HepG2 (cell line): Measurements from ENCODE around the gene GFER. TPM values are rescaled to one million over a fixed set of nuclear protein-coding genes. Genes with fewer than 3 reads are reported as not detected.

Experiments used
- DMAP1 ChIP-seq: IDR thresholded peaks from 2 replicates; pipeline ENCODE4 v1.6.1; 2016
- ELF1 ChIP-seq: sonication (generic); formaldehyde crosslinking; IDR thresholded peaks from 2 replicates; pipeline ENCODE4 v1.4.0; 2020; ENCODE audit warnings: missing genetic modification reagents
- ELF4 ChIP-seq: sonication (generic); formaldehyde crosslinking; IDR thresholded peaks from 2 replicates; pipeline ENCODE4 v1.5.0; 2020; ENCODE audit warnings: missing genetic modification reagents, mild to moderate bottlenecking, moderate library complexity, borderline replicate concordance
- ERF ChIP-seq: IDR thresholded peaks from 2 replicates; pipeline ENCODE4 v1.6.1; 2018; ENCODE audit warnings: missing biosample characterization, missing genetic modification reagents
- FOXO1 ChIP-seq: sonication (generic); formaldehyde crosslinking; IDR thresholded peaks from 2 replicates; pipeline ENCODE4 v1.4.0; 2020; ENCODE audit warnings: missing genetic modification reagents
- HNRNPL ChIP-seq: fragments of 200-400 bp; formaldehyde crosslinking; IDR thresholded peaks from 2 replicates; pipeline ENCODE4 v1.6.1; 2017; ENCODE audit warnings: mild to moderate bottlenecking, low read depth, low read length
- HOXA3 ChIP-seq: sonication (generic); formaldehyde crosslinking; IDR thresholded peaks from 2 replicates; pipeline ENCODE4 v1.5.0; 2020; ENCODE audit warnings: missing genetic modification reagents
- LCORL ChIP-seq, 2 experiments: fragments of 450-650 bp in 1 of 2; sonication (generic) in 1 of 2; formaldehyde crosslinking in 1 of 2; IDR thresholded peaks; 2 replicates each; pipeline versions ENCODE4 v1.5.0 to v1.6.1; 2017 to 2020; ENCODE audit warnings: antibody characterized with exemption in 1 of 2, missing genetic modification reagents in 1 of 2
- MATR3 ChIP-seq: sonication (generic); formaldehyde crosslinking; IDR thresholded peaks from 2 replicates; pipeline ENCODE4 v1.4.0; 2020; ENCODE audit warnings: missing genetic modification reagents
- MTF2 ChIP-seq: sonication (generic); formaldehyde crosslinking; IDR thresholded peaks from 2 replicates; pipeline ENCODE4 v1.5.0; 2020; ENCODE audit warnings: missing genetic modification reagents, borderline replicate concordance
- NR3C1 ChIP-seq: sonication (generic); formaldehyde crosslinking; IDR thresholded peaks from 2 replicates; pipeline ENCODE4 v1.4.0; 2020; ENCODE audit warnings: missing genetic modification reagents
- PAF1 ChIP-seq: IDR thresholded peaks from 2 replicates; pipeline ENCODE4 v1.6.1; 2016; ENCODE audit warnings: missing genetic modification reagents, missing compliant biosample characterization
- REPIN1 ChIP-seq: sonication (generic); formaldehyde crosslinking; IDR thresholded peaks from 2 replicates; pipeline ENCODE4 v1.8.0; 2022; ENCODE audit warnings: missing genetic modification reagents, low read depth, mild to moderate bottlenecking, borderline replicate concordance
- SIN3A ChIP-seq: IDR thresholded peaks from 2 replicates; pipeline ENCODE4 v1.6.1; 2011; ENCODE audit warnings: low read depth, mild to moderate bottlenecking, control low read depth, low read length, borderline replicate concordance
- SMAD3 ChIP-seq: sonication (generic); formaldehyde crosslinking; IDR thresholded peaks from 2 replicates; pipeline ENCODE4 v1.4.0; 2020; ENCODE audit warnings: missing genetic modification reagents
- SP4 ChIP-seq: sonication (generic); formaldehyde crosslinking; IDR thresholded peaks from 2 replicates; pipeline ENCODE4 v1.8.1; 2023; ENCODE audit warnings: mild to moderate bottlenecking, missing genetic modification reagents
- ZBTB7B ChIP-seq: sonication (generic); formaldehyde crosslinking; IDR thresholded peaks from 2 replicates; pipeline ENCODE4 v1.4.0; 2020; ENCODE audit warnings: missing genetic modification reagents
- ZFAT ChIP-seq: sonication (generic); formaldehyde crosslinking; conservative IDR thresholded peaks from 2 replicates; pipeline ENCODE4 v1.8.1; 2023; ENCODE audit warnings: missing genetic modification reagents, inconsistent platforms
- ZFX ChIP-seq: sonication (generic); formaldehyde crosslinking; IDR thresholded peaks from 2 replicates; pipeline ENCODE4 v1.4.0; 2020; ENCODE audit warnings: mild to moderate bottlenecking, low read depth, missing genetic modification reagents, moderate library complexity
- ZNF101 ChIP-seq: sonication (generic); formaldehyde crosslinking; IDR thresholded peaks from 2 replicates; pipeline ENCODE4 v1.4.0; 2020; ENCODE audit warnings: mild to moderate bottlenecking, low read depth, missing genetic modification reagents, borderline replicate concordance
- ZNF382 ChIP-seq: sonication (generic); formaldehyde crosslinking; IDR thresholded peaks from 2 replicates; pipeline ENCODE4 v1.5.0; 2020; ENCODE audit warnings: missing genetic modification reagents, mild to moderate bottlenecking, borderline replicate concordance
- ZNF446 ChIP-seq: sonication (generic); formaldehyde crosslinking; IDR thresholded peaks from 2 replicates; pipeline ENCODE4 v1.5.0; 2020; ENCODE audit warnings: mild to moderate bottlenecking, missing genetic modification reagents
- polyA plus RNA-seq, 8 experiments: library from polyadenylated mRNA; depleted of rRNA in 3 of 8; stranded (reverse) in 7 of 8; unstranded in 1 of 8; fragments of >200 nt; fragmentation: Illumina TruSeq in 4 of 8; extraction: Trizol in 4 of 8; gene quantifications; 2 replicates each; pipeline versions ENCODE4 v1.2.1 to v1.2.3, GENCODE V29; 2011 to 2016; ENCODE audit warnings: low read depth in 4 of 8, missing spikeins in 1 of 8, mixed read lengths in 1 of 8; ENCODE audit not compliant: insufficient read depth in 1 of 8
- total RNA-seq, 5 experiments: library from RNA; depleted of rRNA; stranded (reverse); fragments of >200 nt; fragmentation: Illumina TruSeq; extraction: Trizol; gene quantifications; 2 replicates each; pipeline ENCODE4 v1.2.3, GENCODE V29; 2016; ENCODE audit warnings: low read depth in 1 of 5
- TF ChIP-seq, protein P1 (sequence below): IDR thresholded peaks from 2 replicates; pipeline ENCODE4 v1.6.1; 2018; ENCODE audit warnings: missing genetic modification reagents, mild to moderate bottlenecking, missing compliant biosample characterization
- TF ChIP-seq, protein P2 (sequence below): IDR thresholded peaks from 2 replicates; pipeline ENCODE4 v1.6.1; 2012; ENCODE audit warnings: inconsistent platforms
- TF ChIP-seq, protein P3 (sequence below): IDR thresholded peaks from 2 replicates; pipeline ENCODE4 v1.6.1; 2016; ENCODE audit warnings: low read depth, borderline replicate concordance
- TF ChIP-seq, protein P4 (sequence below): sonication (generic); formaldehyde crosslinking; conservative IDR thresholded peaks from 2 replicates; pipeline ENCODE4 v1.4.0; 2020; ENCODE audit warnings: missing genetic modification reagents
- TF ChIP-seq, protein P5 (sequence below): sonication (generic); formaldehyde crosslinking; IDR thresholded peaks from 2 replicates; pipeline ENCODE4 v1.4.0; 2020; ENCODE audit warnings: mild to moderate bottlenecking, missing genetic modification reagents

The GFER gene
- total and polyA plus RNA-seq, 2 of the 13 experiments (the other 11 are each of a cell fraction or from before 2014, with no cell fraction given), result 28.6 to 71.7 TPM

DNA sequence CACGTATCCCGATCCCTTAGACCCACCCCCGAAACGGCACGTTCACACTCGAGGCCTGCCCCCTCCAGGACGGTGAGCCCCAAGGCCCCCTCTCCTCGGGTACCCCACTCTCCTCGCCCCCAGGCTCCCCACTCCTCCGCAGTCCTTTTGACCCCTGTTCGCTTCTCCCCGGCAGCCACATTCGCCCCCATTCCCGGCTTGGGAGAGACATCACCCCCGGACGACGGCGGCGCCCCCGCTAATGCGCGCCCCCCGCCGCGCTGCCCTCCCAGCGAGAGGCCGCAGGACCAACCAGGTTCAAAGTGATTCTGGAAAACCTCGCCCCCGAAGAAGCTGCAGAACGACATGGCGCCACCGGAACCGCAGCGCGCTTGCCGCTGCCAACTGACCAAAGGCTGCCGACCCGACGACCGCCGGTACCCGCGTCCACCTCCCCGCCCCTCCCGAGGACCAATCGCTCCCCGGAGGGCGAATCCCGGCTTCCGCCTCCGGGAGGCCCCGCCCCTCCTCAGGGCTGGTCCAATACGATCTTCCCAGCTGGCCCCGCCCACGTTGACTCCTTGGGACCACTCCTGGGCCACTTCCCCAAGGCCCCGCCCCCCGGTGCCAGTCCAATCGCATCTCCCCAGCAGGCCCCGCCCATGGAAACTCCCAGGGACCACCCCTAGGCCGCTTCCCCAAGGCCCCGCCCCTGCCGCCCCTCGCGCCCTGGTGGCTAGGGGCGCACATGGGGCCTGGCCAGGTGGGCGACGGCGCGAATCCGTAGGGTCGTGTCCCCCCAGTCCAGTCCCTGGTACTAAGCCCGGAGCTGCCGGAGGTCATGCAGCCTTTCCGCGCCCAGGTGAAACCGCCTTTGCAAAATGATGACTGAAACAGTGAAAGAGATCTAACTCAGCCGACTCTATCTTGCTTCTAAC, 40.9 kb upstream of the GFER start, which contains the start of gene MSRB1 (continued):
- TF ChIP-seq, protein P1, sequence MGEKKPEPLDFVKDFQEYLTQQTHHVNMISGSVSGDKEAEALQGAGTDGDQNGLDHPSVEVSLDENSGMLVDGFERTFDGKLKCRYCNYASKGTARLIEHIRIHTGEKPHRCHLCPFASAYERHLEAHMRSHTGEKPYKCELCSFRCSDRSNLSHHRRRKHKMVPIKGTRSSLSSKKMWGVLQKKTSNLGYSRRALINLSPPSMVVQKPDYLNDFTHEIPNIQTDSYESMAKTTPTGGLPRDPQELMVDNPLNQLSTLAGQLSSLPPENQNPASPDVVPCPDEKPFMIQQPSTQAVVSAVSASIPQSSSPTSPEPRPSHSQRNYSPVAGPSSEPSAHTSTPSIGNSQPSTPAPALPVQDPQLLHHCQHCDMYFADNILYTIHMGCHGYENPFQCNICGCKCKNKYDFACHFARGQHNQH (CRISPR knock-in tag), result no peak
- TF ChIP-seq SP4 (CRISPR knock-in tag), result peak; percentile 85
- TF ChIP-seq, protein P2, sequence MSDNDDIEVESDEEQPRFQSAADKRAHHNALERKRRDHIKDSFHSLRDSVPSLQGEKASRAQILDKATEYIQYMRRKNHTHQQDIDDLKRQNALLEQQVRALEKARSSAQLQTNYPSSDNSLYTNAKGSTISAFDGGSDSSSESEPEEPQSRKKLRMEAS, result peak; percentile 92
- no peak for TF ChIP-seq ZFAT (CRISPR knock-in tag)
- peak; percentile 93; the same call in 1 of the 2 replicates for TF ChIP-seq SIN3A
- no peak for TF ChIP-seq ELF4 (CRISPR knock-in tag)
- peak; percentile 80; the same call in 1 of the 2 replicates for TF ChIP-seq ERF (CRISPR knock-in tag)
- TF ChIP-seq, protein P3, sequence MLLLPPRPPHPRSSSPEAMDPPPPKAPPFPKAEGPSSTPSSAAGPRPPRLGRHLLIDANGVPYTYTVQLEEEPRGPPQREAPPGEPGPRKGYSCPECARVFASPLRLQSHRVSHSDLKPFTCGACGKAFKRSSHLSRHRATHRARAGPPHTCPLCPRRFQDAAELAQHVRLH, result peak; percentile 35; the same call in 1 of the 2 replicates
- no peak for TF ChIP-seq MTF2
- no peak for TF ChIP-seq REPIN1 (CRISPR knock-in tag)
- peak; percentile 21; the same call in 1 of the 2 replicates for TF ChIP-seq SMAD3
- TF ChIP-seq, protein P4, sequence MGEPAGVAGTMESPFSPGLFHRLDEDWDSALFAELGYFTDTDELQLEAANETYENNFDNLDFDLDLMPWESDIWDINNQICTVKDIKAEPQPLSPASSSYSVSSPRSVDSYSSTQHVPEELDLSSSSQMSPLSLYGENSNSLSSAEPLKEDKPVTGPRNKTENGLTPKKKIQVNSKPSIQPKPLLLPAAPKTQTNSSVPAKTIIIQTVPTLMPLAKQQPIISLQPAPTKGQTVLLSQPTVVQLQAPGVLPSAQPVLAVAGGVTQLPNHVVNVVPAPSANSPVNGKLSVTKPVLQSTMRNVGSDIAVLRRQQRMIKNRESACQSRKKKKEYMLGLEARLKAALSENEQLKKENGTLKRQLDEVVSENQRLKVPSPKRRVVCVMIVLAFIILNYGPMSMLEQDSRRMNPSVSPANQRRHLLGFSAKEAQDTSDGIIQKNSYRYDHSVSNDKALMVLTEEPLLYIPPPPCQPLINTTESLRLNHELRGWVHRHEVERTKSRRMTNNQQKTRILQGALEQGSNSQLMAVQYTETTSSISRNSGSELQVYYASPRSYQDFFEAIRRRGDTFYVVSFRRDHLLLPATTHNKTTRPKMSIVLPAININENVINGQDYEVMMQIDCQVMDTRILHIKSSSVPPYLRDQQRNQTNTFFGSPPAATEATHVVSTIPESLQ (CRISPR knock-in tag), result no peak
- TF ChIP-seq ZNF382 (CRISPR knock-in tag), result no peak
- peak; percentile 42; the same call in 1 of the 2 replicates for TF ChIP-seq HOXA3 (CRISPR knock-in tag)
- no peak for TF ChIP-seq NR3C1 (CRISPR knock-in tag)
- no peak for TF ChIP-seq ZNF446 (CRISPR knock-in tag)
- peak; percentile 67 for TF ChIP-seq ZFX (CRISPR knock-in tag)
- TF ChIP-seq FOXO1 (CRISPR knock-in tag), result 0 out of 2 replicates have a peak, but pooled peaks have one; percentile 9
- TF ChIP-seq PAF1 (CRISPR knock-in tag), result no peak
- no peak for TF ChIP-seq MATR3 (CRISPR knock-in tag)
- peak; percentile 40; the same call in 1 of the 2 replicates for TF ChIP-seq DMAP1 (CRISPR knock-in tag)
- TF ChIP-seq HNRNPL, result 0 out of 2 replicates have a peak, but pooled peaks have one; percentile 22
- TF ChIP-seq, protein P5, sequence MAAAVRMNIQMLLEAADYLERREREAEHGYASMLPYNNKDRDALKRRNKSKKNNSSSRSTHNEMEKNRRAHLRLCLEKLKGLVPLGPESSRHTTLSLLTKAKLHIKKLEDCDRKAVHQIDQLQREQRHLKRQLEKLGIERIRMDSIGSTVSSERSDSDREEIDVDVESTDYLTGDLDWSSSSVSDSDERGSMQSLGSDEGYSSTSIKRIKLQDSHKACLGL (CRISPR knock-in tag), result peak; percentile 92
- no peak for TF ChIP-seq ZNF101 (CRISPR knock-in tag)
- peak; percentile 92 for TF ChIP-seq ELF1 (CRISPR knock-in tag)
- TF ChIP-seq LCORL (IDR thresholded peaks at IDR 0.05), result no peak
- 0 out of 2 replicates have a peak, but pooled peaks have one; percentile 38 for TF ChIP-seq LCORL (CRISPR knock-in tag; IDR thresholded peaks at IDR 0.05)
- peak; percentile 95 for TF ChIP-seq ZBTB7B (CRISPR knock-in tag)
